Measurements from ENCODE around the gene C7. TPM values are rescaled to one million over a fixed set of nuclear protein-coding genes. Genes with fewer than 3 reads are reported as not detected.
"Not testable (repeated sequence)": the region's sequence is repeated elsewhere in the genome, so short reads cannot be mapped to it uniquely, and the experiment has no call there.

Gene C7
- total RNA-seq, 2 experiments from 2014 or later, result not detected

- intact Hi-C loops (cut with DNase I, micrococcal nuclease), result no loop called here
- Mint-ChIP-seq H3K4me3 (no peak overlapping the region), H3K36me3 (ENCODE audit: low read depth) (no peaks in the 10 kb centered on the region), H3K4me1 (no peaks in the 10 kb centered on the region), H3K27ac (no peak overlapping the region), H3K9me3 (ENCODE audit: low read depth) (no peaks in the 10 kb centered on the region), H3K27me3 (peaks cover 3% of the 10 kb centered on the region)
- POLR2A ChIA-PET, result no interaction called here
- ATAC-seq, result no peak
- CTCF ChIA-PET, result interaction anchor here (0.7 to 0.8 kb wide), 2 partner anchors 19 to 853 kb away, joined by 3 to 4 read pairs; no protein-coding TSS in a partner anchor
- DNase-seq, result no peak
Observed at GRCh38 chr5:40995801-40996586, 86.7 kb downstream of the C7 start.

DNA sequence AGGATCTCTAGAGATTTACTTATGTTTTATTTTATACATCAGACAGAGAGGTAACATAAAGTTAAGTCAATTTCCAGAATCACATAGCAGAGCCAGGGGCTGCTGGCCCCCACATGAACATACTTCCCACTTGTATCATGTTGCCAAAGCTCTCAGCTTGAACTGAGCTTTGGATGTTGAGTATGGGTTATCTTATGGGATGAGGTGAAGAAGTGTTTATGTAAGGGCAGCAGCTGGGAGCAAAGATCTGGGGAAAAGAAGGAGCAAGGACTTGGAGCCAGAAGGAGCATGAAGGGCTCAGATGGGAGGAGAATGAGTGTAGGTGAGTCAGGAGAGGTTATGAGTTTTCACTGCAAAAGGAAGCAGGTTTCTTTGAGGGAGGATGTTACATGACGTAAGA, 89.8 kb downstream of the C7 start:
- ATAC-seq, result no peak
- H3K27me3 Mint-ChIP-seq, result peaks cover 3% of the 10 kb centered on the region

DNA sequence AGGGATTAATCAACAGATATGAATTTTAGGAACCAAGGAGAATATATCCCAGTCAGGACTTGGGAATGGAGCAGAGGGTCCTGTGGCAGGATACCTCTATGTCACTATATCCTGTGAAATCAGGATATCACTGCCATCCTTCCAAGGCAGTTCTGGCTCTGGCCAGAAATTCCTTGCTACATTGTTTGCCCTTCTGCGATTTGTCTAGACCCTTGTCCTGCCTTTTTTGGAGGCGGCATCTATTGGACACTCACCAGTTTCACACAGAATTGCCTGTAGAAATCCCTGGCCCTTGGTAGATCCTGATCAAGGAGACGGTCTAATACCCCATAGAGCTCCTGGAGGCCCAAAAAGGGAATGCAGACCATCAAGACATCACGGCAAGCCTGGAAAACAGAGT, 90.7 kb downstream of the C7 start:
- ATAC-seq (no peak), DNase-seq (no peak)
- H3K27ac Mint-ChIP-seq, result no peak overlapping the region
- CTCF ChIA-PET, result no interaction called here
- intact Hi-C loops (cut with DNase I, micrococcal nuclease), result no loop called here
- H3K36me3 Mint-ChIP-seq (ENCODE audit: low read depth), result no peaks in the 10 kb centered on the region
- POLR2A ChIA-PET, result no interaction called here
- H3K9me3 Mint-ChIP-seq (ENCODE audit: low read depth), result no peaks in the 10 kb centered on the region
- H3K4me1 Mint-ChIP-seq, result no peaks in the 10 kb centered on the region
- no peak overlapping the region for H3K4me3 Mint-ChIP-seq
- H3K27me3 Mint-ChIP-seq, result peaks cover 3% of the 10 kb centered on the region

More for the DNA sequence above, 89.8 kb downstream of the C7 start:
- ChIA-PET CTCF (no interaction called here), POLR2A (no interaction called here)
- intact Hi-C loops (cut with DNase I, micrococcal nuclease), result no loop called here
- Mint-ChIP-seq H3K4me3 (no peak overlapping the region), H3K36me3 (ENCODE audit: low read depth) (no peaks in the 10 kb centered on the region), H3K4me1 (no peaks in the 10 kb centered on the region), H3K27ac (no peak overlapping the region), H3K9me3 (ENCODE audit: low read depth) (no peaks in the 10 kb centered on the region)
- DNase-seq, result no peak

GRCh38 chr5:41003670-41004376, 94.5 kb downstream of the C7 start:
- H3K4me3 Mint-ChIP-seq, result no peak overlapping the region
- POLR2A ChIA-PET, result no interaction called here
- H3K9me3 Mint-ChIP-seq (ENCODE audit: low read depth), result no peaks in the 10 kb centered on the region
- intact Hi-C loops (cut with DNase I, micrococcal nuclease), result no loop called here
- no peaks in the 10 kb centered on the region for H3K36me3 Mint-ChIP-seq (ENCODE audit: low read depth)
- H3K4me1 Mint-ChIP-seq, result no peaks in the 10 kb centered on the region
- no peak for DNase-seq
- CTCF ChIA-PET, result no interaction called here
- no peak overlapping the region for H3K27ac Mint-ChIP-seq
- H3K27me3 Mint-ChIP-seq, result peaks cover 3% of the 10 kb centered on the region
- no peak for ATAC-seq

DNA sequence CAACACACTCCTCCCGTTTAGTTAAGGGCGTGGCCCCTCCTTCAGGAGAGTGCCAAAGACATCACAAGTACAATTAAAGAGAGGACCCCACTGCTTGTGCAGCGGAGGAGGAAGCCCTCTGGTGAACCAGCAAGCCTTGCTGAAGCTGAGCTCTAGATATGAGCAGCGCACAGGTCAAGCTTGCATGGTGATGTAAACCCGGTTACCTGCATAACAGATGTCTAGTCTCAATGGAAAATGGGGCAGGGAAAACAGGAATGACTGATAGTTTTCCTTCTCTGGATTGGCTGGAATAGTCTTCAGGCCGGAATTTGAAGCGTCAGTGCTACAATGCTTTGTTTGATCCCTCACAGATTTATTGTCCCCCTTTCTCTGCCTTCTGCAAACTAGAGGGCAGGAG, 95.6 kb downstream of the C7 start:
- POLR2A ChIA-PET, result no interaction called here
- H3K27me3 Mint-ChIP-seq, result peaks cover 3% of the 10 kb centered on the region
- ATAC-seq (no peak), DNase-seq (no peak)
- no peak overlapping the region for H3K4me3 Mint-ChIP-seq
- H3K27ac Mint-ChIP-seq, result no peak overlapping the region
- CTCF ChIA-PET, result no interaction called here
- intact Hi-C loops (cut with DNase I, micrococcal nuclease), result no loop called here
- H3K9me3 Mint-ChIP-seq (ENCODE audit: low read depth), result no peaks in the 10 kb centered on the region
- no peaks in the 10 kb centered on the region for H3K36me3 Mint-ChIP-seq (ENCODE audit: low read depth)
- no peaks in the 10 kb centered on the region for H3K4me1 Mint-ChIP-seq

DNA sequence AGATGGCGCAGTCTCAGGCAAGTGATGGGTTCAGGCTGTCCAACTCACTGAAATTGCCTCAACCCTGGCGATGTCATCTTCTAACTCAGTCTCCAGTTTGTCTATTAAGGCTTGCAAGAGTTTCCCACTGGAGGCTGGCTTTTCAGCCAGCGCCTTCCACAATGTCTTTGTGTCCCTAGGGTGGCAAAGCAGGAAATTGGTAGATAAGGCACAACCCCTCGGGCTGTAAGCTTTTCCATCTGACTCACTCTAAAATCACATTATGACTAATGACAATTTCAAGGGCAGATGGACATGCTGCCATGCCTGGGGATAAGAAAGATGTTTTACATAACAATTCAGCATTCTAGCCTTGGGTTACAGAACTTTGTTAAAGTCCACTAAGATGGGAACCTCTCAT, 99.9 kb downstream of the C7 start:
- ATAC-seq, result no peak
- no peaks in the 10 kb centered on the region for H3K36me3 Mint-ChIP-seq (ENCODE audit: low read depth)
- no peaks in the 10 kb centered on the region for H3K4me1 Mint-ChIP-seq
- no peaks in the 10 kb centered on the region for H3K9me3 Mint-ChIP-seq (ENCODE audit: low read depth)
- ChIA-PET POLR2A (no interaction called here), CTCF (interaction anchor here (0.6 kb wide), 1 partner anchor 431 kb away, joined by 3 read pairs; no protein-coding TSS in a partner anchor)
- DNase-seq, result no peak
- no peak overlapping the region for H3K27ac Mint-ChIP-seq
- intact Hi-C loops (cut with DNase I, micrococcal nuclease), result no loop called here
- peaks cover 12% of the 10 kb centered on the region for H3K27me3 Mint-ChIP-seq
- H3K4me3 Mint-ChIP-seq, result no peak overlapping the region

DNA sequence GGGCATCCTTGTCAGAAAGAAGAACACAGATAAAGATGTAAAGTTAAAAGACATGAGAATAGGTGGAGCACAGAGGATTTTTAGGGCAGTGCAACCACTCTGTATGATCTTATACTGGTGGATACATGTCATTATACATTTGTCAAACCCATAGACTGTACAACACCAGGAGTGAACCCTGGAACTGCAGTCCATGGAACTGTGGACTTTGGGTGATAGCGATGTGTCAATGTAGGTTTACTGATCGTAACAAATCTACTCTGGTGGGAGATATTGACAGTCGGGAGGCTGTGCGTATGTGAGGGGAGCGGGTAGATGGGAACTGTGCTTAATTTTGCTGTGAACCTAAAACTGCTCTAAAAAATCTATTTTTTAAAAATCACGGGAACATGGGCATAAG, 101.3 kb downstream of the C7 start:
- no peak overlapping the region for H3K27ac Mint-ChIP-seq
- no peaks in the 10 kb centered on the region for H3K36me3 Mint-ChIP-seq (ENCODE audit: low read depth)
- H3K4me1 Mint-ChIP-seq, result no peaks in the 10 kb centered on the region
- no peak overlapping the region for H3K4me3 Mint-ChIP-seq
- CTCF ChIA-PET, result no interaction called here
- no peak for DNase-seq
- POLR2A ChIA-PET, result no interaction called here
- intact Hi-C loops (cut with DNase I, micrococcal nuclease), result no loop called here
- H3K9me3 Mint-ChIP-seq (ENCODE audit: low read depth), result no peaks in the 10 kb centered on the region
- ATAC-seq, result no peak
- peaks cover 12% of the 10 kb centered on the region for H3K27me3 Mint-ChIP-seq

DNA sequence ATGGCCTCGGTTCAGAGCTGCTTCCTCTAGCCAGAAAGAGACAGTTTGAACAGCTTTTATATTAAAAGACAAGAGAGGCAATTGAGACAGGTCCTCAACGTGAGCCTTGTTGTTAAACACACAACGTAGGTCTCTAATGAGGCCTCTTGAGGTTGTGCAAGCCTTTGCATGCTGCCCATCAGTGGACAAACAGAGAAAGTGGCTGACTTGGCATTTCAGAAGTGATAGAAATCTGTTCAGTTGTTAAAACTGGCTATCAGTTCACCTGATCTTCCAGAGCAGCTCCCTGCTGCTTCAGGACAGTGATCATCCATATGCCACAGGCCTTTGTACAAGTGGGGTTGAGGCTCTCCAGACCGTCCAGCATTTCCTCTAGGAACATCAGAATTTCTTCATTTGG, 103.0 kb downstream of the C7 start:
- Mint-ChIP-seq H3K27me3 (peaks cover 15% of the 10 kb centered on the region), H3K36me3 (ENCODE audit: low read depth) (no peaks in the 10 kb centered on the region), H3K4me3 (no peak overlapping the region), H3K4me1 (no peaks in the 10 kb centered on the region), H3K27ac (no peak overlapping the region), H3K9me3 (ENCODE audit: low read depth) (no peaks in the 10 kb centered on the region)
- ChIA-PET POLR2A (no interaction called here), CTCF (no interaction called here)
- ATAC-seq (no peak), DNase-seq (no peak)
- intact Hi-C loops (cut with DNase I, micrococcal nuclease), result no loop called here

- H3K4me3 Mint-ChIP-seq; DNase-seq; intact Hi-C loops (cut with DNase I, micrococcal nuclease); H3K27ac Mint-ChIP-seq; H3K4me1 Mint-ChIP-seq; H3K36me3 Mint-ChIP-seq (ENCODE audit: low read depth); POLR2A ChIA-PET; ATAC-seq; H3K9me3 Mint-ChIP-seq (ENCODE audit: low read depth): not testable (repeated sequence)
- H3K27me3 Mint-ChIP-seq, result peaks cover 10% of the 10 kb centered on the region
- CTCF ChIA-PET, result interaction anchor here (0.7 to 1.5 kb wide), 2 partner anchors 117 to 374 kb away, joined by 3 to 6 read pairs; no protein-coding TSS in a partner anchor
Observed at GRCh38 chr5:41022600-41022999, 113.3 kb downstream of the C7 start.

Other genes with a start within 250 kb of the C7 start
- 10 to 100 TPM; 71.7 to 91.2 TPM for gene PTGER4, start 229.6 kb upstream of the C7 start, total RNA-seq
- 10 to 100 TPM; 31.4 to 31.7 TPM for gene TTC33, start 153.5 kb upstream of the C7 start, total RNA-seq
- 10 to 100 TPM; 46.9 to 63.9 TPM for gene PRKAA1, start 111.1 kb upstream of the C7 start, total RNA-seq
- gene RPL37, start 74.3 kb upstream of the C7 start, total RNA-seq, result 1,000 to 10,000 TPM; 1,915 to 1,951 TPM
- gene CARD6, start 68.1 kb upstream of the C7 start, total RNA-seq, result 1 to 10 TPM; 1.5 to 1.7 TPM
- gene MROH2B, start 161.8 kb downstream of the C7 start, total RNA-seq, result not detected